Keratinocyte (primary cell): ENCODE measurements around the gene MNDA.

Experiments used
- CTCF ChIP-seq, 3 experiments: IDR thresholded peaks in 1 of 3; conservative IDR thresholded peaks in 1 of 3; optimal IDR thresholded peaks in 1 of 3; 2 replicates in 2 of 3; 3 replicates in 1 of 3; pipeline versions ENCODE3 to v1.5.1; 2011; ENCODE audit warnings: low read length in 3 of 3, mild to moderate bottlenecking in 3 of 3, moderate library complexity in 2 of 3, control low read depth in 1 of 3, inconsistent platforms in 1 of 3; ENCODE audit not compliant: insufficient read depth in 2 of 3; ENCODE audit errors: extremely low read depth in 1 of 3
- EZH2 ChIP-seq: IDR thresholded peaks from one replicate; pipeline ENCODE4 v1.6.1; 2012; ENCODE audit warnings: inconsistent platforms, mild to moderate bottlenecking, low read length, moderate library complexity

GRCh38 chr1:158830074-158830677, 975 bp upstream of the MNDA start:
- TF ChIP-seq EZH2, result no peak
- TF ChIP-seq CTCF (optimal IDR thresholded peaks at IDR 0.05 in 1 of 3, IDR thresholded peaks at IDR 0.05 in 1 of 3, conservative IDR thresholded peaks at IDR 0.05 in 1 of 3; ENCODE audit: extremely low read depth in 1 of 3, insufficient read depth in 2 of 3, low read length in 3 of 3), result no peak
